NCI-H187 (cell line): ENCODE results near the gene TTBK2.
"Not testable (repeated sequence)": the region's sequence is repeated elsewhere in the genome, so short reads cannot be mapped to it uniquely, and the experiment has no call there.

Experiments used
- DNase-seq, 2 experiments: peaks; one replicate each; lab custom pipeline; 2025; lab: John Stamatoyannopoulos, UW

Gene TTBK2

GRCh38 chr15:42761813-42762212 is 158.8 kb downstream of the TTBK2 start:
- DNase-seq, result not testable (repeated sequence)

GRCh38 chr15:42760759-42761158 is 159.8 kb downstream of the TTBK2 start:
- DNase-seq, result no peak

- DNase-seq, result no peak
Measured at GRCh38 chr15:42759093-42759492, 161.5 kb downstream of the TTBK2 start.

DNA sequence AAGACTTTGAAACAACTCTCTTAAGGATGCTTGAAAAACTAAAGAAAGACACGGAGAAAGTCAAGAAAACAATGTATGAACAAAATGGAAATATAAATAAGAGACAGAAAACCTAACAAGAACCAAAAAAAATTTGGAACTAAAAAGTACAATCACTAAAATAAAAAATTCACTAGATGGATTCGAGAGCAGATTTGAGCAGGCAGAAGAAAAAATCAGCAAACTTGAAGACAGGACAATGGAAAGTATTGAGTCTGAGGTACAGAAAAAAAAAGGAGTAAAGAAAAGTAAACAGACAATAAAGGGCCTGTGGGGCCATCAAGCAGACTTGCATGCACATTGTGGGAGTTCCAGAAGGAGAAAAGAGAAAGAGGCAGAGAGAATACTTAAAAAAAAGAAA is 170.3 kb downstream of the TTBK2 start:
- no peak for DNase-seq

GRCh38 chr15:42749266-42749665 is 171.3 kb downstream of the TTBK2 start:
- DNase-seq, result no peak

GRCh38 chr15:42744195-42744594 is 176.4 kb downstream of the TTBK2 start:
- no peak for DNase-seq

- DNase-seq, result no peak
Measured at GRCh38 chr15:42742149-42742548, 178.4 kb downstream of the TTBK2 start.

- DNase-seq, result no peak
Measured at GRCh38 chr15:42741710-42742109, 178.9 kb downstream of the TTBK2 start.

DNA sequence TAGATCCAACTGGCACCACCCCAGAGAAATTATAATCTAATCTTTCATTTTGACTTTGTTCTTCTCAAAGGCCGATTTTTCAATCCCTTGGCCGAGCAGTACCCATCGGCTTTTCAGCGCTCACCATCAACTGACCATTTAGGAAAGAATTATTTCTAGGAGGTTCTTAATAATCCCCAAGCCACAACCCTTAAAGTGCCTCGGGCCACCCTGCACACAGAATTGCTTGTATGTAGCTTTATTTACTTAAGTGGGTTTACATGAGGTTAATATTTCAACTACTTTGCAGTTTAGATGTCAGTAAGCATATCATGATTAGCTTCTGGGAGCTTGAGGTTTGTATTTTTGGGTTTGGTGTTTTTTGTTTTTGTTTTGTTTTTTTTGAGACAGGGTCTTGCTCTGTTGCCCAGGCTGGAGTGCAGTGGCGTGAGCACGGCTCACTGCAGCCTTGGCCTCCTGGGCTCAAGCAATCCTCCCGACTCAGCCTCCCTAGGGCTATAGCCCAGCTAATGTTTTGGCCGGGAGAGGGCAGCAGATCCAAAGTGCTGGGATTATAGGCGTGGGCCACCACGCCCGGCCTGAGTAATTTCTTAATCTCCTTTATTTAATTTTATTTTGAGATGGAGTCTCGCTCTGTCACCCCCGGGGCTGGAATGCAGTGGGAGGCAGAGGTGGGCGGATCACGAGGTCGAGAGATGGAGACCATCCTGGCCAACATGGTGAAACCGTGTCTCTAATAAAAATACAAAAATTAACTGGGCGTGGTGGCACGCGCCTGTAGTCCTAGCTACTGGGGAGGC is 182.8 kb downstream of the TTBK2 start:
- DNase-seq, result no peak

DNA sequence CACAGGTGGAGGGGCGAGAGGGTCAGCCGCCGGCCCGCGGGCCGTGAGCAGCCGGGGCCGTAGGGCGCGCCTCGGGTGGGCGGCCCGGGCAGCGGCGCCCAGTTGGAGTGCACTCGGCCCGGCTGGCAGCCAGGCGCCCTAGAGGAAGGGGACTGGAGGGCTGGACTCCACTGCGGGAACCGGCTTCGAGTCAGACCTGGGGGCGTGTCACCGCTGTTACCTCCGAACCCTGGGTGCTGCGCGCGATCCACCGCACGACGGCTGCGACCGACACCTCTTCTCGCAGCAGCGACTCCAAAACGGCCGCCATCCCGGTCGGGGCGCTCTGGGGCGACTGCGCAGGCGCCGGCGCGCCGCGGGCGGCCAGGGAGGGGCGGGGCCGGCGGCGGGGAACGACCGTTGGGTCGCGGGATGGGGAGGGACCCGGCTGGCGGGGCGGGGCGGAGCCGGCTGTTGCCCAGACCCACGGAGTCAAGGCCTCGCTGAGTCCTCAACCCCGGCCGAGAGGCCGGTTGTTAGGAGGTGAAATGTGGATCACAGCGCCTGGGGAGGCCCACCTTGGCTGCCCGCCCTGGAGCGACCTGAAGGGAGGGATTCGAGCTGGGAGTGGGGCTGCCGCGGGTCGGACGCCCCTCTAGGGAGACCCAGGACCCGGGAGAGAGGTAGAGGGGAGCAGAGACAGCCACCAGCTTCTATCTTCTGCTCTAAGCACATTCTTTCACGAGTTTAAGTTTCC is 183.6 kb downstream of the TTBK2 start, which contains the start of gene CDAN1:
TSS of gene CDAN1 (minus strand) at position 336 of the 736 bp plus-strand sequence. CDS start at position 310, 26 bp downstream.
- peak; percentile 25 to 61 for DNase-seq

DNA sequence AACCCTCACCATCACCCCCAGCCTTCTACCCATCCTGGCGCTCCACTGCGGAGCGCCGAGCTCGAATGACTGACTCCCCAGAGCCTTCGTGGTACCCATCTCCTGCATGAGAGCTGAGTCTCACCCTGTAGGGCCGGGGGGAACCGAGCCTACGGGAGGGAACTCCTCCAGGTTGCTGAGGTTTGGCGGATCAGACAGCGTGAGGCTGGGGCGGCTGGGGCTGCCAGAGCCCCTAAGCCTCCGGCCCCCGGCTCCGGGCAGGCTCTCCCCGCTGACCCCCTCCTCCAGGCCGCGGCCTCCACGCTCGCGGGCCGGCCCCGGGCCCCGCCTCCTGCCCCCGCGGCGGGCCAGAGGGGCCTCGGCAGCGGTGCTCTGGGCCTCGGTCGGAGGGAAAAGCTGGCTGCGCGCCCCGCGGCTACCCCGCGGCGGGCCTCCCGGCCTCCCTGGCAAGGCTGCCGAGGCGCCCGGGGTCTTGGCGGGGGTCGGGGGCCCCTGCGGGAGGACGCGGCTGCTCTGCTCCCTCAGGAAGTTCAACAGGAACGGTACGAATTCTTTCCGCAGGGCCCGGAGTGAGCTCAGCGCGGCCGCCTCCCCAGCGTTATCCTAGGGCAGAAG is 184.3 kb downstream of the TTBK2 start:
- no peak for DNase-seq

DNA sequence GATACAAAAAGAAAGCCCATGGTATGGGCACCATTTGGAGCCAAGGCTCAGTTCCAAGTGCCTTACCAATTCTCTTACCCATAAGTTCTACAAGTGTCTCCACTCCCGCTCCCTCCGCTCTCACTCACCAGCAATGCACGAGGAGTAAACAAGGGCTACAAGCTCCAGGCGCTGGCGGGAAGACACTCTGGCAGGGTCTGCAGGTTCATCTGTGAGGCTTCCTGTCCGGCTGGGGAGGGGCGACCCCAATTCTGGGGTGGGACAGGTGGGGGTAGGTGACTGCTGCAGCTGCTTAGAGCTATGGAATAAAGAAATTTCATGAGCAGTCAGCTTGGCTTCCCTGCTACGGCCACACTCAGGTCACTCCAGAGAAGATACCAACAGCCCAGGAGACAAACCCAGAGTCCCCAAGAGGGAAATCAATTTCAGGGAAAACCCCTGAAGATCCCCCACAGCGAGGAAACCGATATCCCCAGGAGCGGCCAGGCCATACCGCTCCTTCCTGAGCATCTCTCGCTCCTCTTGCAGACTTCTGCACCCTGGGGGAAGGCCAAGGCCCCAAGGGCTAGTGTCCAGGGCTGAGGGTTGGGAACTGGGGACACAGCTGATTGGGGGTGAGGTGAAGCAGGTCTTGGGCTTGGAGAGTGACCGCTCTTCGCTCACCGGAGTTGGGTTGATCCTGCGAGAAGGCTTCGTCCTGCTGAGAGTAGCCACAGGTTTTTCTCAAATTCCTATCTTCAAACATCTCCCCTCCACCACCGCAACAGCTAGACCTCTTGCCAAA is 185.0 kb downstream of the TTBK2 start:
- no peak for DNase-seq

DNA sequence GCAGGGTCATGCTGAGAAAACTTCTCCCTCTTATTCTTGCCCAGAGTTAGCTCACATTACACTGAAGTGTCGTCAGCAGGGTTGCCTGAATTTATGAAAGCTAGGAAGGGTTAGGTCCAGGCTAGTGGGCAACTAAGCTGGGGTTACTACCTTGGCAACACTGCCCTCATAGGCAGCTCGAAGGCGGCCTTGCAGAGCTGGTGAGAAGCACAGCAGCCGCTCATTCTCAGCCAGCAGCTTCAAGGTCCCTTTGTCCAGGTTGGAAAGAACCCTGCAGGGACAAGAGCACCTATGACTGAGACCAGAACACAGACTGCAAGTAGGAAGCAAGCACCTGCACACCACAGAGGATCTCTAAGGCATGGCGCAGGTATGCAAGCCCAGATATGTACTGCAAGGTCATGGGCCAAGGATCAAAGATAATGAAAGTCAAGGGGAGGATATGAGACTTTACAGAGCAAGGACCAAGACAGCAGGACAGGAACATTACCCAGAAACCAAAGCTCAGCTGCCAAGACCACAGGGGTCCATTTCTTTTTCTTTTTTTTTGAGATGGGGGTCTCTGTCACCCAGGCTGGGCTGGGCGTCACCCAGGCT is 186.4 kb downstream of the TTBK2 start:
- DNase-seq, result no peak

GRCh38 chr15:42733027-42733426 is 187.6 kb downstream of the TTBK2 start:
- DNase-seq, result no peak

DNA sequence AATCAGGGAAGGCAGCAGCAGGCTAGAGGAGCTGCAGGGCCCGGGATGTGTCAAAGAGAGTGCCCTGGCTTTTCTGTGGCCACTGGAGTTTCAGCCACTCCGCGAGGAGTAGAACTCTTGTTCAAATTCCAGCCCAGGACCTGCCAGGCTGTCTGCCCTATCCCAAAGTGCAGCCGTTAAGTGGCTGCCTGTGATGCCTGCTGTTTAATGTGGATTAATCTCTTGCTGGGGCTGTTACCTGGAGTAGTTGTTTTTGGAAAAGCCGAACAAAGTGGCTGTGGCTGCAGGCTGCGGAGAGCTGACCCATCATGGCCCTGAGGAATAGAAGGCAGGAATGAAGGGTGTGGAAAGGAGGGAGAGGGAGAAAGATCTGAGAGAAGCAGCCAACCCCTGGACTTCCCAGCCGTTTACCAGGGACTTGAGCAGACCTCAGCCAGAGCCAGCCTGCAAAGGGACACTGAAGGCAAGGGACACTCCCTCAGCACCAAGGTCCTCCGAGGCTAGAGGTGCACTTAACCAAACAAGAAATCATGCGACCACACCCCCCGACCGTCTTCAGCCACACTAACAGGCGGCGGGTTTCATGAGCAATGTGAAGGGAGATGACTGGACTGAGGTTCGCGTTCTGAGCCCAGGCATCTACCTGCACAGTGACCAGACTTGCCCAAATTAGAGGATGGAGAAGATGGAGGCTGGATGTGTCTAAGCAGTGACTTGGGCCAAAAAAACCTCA is 188.3 kb downstream of the TTBK2 start:
- no peak for DNase-seq

GRCh38 chr15:42731461-42731860 is 189.1 kb downstream of the TTBK2 start:
- DNase-seq, result no peak

GRCh38 chr15:42730536-42730935 is 190.0 kb downstream of the TTBK2 start:
- no peak for DNase-seq

GRCh38 chr15:42730135-42730534 is 190.4 kb downstream of the TTBK2 start:
- no peak for DNase-seq

DNA sequence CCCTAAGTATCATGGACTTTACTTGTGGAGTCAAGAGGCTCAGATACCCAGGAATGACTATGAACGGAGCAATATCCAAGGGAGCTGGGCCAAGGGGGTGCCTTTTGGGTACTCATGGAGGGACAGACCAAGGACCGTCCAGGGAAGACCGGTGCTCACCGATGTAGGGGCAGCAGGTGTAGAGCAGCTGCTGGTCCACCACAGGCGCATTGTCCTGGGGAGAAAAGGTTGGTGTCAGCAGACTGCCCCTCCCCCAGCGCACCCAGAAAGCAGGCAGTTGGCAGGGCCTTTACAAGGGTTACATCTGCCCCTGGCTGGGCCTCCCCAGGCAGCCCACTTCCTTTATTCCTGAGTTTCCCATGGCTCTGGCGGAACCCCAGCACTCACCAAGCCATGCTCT is 191.2 kb downstream of the TTBK2 start:
- no peak for DNase-seq

- DNase-seq, result no peak
Measured at GRCh38 chr15:42728972-42729371, 191.6 kb downstream of the TTBK2 start.

DNA sequence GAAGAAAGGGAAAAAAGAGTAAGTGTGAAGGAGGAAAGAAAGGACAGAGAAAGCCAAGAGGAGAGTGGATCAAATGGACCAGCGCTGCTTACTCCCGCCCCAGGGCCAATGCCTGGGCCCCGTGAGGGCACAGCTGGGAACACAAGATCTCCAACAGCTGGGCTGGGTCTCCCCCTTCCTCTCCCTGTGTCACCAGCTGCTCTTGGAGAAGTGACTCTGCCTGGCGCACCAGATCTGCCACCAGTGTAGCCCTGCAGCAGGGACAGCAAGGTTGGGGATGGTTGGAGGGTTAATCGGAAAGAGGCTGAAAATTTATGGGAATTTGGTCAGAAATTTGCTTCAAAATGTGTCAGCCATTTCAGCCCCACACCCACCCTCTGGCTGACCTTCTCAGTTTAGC is 192.0 kb downstream of the TTBK2 start:
- DNase-seq, result no peak
